ENCODE results near the gene MOSPD3.

The MOSPD3 gene

DNA sequence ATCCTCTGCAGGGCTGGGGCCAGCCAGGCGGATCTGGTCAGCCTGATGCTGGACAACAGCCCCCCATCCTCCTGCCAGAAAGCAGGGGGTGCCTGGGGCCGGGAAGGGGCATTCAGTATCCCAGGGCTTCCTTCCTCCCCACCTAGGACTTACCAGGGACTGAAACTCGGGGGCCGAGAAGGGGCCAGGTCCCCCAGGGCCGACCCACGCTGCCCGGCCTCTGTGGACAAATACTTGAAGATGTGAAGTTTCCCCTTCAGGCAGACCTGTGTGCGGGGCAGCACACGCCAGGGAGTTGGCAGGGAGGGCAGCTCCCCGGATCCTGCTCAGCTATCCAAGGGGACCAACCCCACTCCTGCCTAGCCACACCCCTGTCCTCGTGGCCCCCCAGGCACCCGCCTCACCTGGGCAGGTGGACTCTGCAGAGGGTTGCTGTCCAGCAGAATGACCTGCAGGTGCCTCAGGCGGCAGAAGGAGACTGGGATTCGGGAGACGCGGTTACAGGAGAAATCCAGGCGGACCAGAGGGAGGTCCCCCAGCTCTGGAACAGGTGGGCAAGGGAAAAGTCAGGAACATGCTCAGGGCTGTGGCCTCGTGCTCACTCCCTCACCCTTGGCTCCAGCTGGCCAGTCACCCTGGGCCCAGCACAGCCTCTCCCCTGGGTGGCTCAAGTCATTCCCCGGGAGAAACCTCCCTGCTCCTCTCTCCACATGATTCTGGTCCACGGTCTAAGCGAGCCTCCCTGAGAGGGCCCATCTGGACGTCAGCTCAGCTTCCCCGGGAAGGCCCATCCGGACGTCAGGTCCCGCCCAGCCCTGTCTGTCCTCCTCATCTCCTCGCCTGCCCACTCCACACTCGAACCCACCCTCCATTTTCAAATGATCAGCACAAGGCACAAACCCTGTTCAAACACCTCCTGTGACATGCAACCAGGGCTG is 33.8 kb upstream of the MOSPD3 start:
- Histone ChIP-seq H3K36me3 (replicated peaks) (peaks cover 29% of the 10 kb centered on the region), H3K4me1 (no peaks in the 10 kb centered on the region), H3K27me3 (ENCODE audit: low read depth) (no peaks in the 10 kb centered on the region), H3K9me3 (no peaks in the 10 kb centered on the region), H3K4me3 (no peak overlapping the region)
- no peak for DNase-seq (ENCODE audit: low spot score in 2 of 2)
- in situ Hi-C loops (cut with MboI; ENCODE audit: low sequenced_read_pairs): no loop called here

GRCh38 chr7:100580466-100581283 is 31.7 kb upstream of the MOSPD3 start:
- no peak for DNase-seq (ENCODE audit: low spot score in 2 of 2)
- Histone ChIP-seq H3K9me3 (no peaks in the 10 kb centered on the region), H3K27me3 (ENCODE audit: low read depth) (no peaks in the 10 kb centered on the region), H3K4me1 (peaks cover 4% of the 10 kb centered on the region), H3K36me3 (replicated peaks) (peaks cover 25% of the 10 kb centered on the region), H3K4me3 (no peak overlapping the region)
- in situ Hi-C loops (cut with MboI; ENCODE audit: low sequenced_read_pairs): no loop called here

GRCh38 chr7:100582041-100582579 is 30.2 kb upstream of the MOSPD3 start:
- no peak for DNase-seq (ENCODE audit: low spot score in 2 of 2)
- Histone ChIP-seq H3K9me3 (no peaks in the 10 kb centered on the region), H3K4me3 (no peak overlapping the region), H3K27me3 (ENCODE audit: low read depth) (no peaks in the 10 kb centered on the region), H3K4me1 (peaks cover 4% of the 10 kb centered on the region), H3K36me3 (replicated peaks) (peaks cover 21% of the 10 kb centered on the region)
- in situ Hi-C loops (cut with MboI; ENCODE audit: low sequenced_read_pairs): no loop called here

DNA sequence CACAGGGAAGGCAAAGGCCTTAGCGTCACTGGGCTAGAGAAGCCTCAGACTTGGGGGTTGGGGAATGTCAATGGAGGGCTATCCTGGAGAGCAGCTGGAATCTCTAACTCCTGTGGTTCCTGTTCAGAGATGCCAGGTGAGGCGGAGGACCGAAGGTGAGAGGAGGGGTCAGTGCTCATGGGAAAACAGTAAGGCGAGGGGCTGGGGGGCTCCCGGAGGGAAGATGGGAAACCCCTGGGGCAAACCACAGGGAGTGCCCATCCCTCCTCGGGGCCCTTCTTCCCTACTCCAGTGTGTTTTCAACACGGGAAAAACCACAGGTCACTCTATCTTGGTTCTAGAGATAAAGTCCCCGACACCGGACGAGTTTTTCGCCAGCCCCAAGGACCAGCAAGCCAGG is 29.7 kb upstream of the MOSPD3 start:
- in situ Hi-C loops (cut with MboI; ENCODE audit: low sequenced_read_pairs): no loop called here
- Histone ChIP-seq H3K9me3 (no peaks in the 10 kb centered on the region), H3K4me1 (peaks cover 4% of the 10 kb centered on the region), H3K27me3 (ENCODE audit: low read depth) (no peaks in the 10 kb centered on the region), H3K36me3 (replicated peaks) (peaks cover 20% of the 10 kb centered on the region), H3K4me3 (no peak overlapping the region)
- no peak for DNase-seq (ENCODE audit: low spot score in 2 of 2)

- Histone ChIP-seq H3K36me3 (replicated peaks) (peaks cover 13% of the 10 kb centered on the region), H3K4me1 (peaks cover 4% of the 10 kb centered on the region), H3K27me3 (ENCODE audit: low read depth) (no peaks in the 10 kb centered on the region), H3K4me3 (no peak overlapping the region), H3K9me3 (no peaks in the 10 kb centered on the region)
- in situ Hi-C loops (cut with MboI; ENCODE audit: low sequenced_read_pairs): no loop called here
- no peak for DNase-seq (ENCODE audit: low spot score in 2 of 2)
Measured at GRCh38 chr7:100583132-100584053, 28.9 kb upstream of the MOSPD3 start.

DNA sequence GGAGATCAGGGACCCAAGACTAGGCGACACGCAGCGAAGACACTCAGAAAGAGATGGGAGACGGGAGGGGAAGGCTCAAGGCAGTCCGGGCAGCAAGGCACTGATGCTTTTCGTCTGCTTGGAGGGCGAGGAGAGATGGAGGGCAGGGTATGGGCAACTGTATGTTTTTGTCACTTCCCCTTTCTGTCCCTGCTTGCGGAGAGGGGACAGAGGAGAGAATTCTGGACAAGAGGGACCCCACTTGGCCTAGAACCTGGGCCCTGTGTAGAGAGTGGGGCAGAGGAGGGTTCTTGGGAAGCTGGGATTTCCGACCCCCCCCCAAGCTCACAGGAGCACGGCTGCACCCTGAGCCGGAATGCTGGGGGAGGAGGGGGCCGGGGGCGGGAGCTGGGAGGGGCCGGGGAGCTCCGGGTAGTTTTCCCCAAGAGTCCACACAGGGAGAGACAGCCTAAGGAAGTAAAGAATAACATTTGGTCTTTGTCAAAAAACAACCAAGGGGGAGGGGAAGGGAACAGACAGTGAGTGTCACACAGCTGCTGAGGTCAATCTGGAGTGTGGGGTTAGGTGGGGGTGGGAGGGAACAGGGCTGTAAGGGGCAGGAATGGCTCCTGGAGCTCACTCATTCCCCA is 28.2 kb upstream of the MOSPD3 start:
- Histone ChIP-seq H3K9me3 (no peaks in the 10 kb centered on the region), H3K4me1 (peaks cover 4% of the 10 kb centered on the region), H3K27me3 (ENCODE audit: low read depth) (no peaks in the 10 kb centered on the region), H3K4me3 (peak overlapping the region; percentile 76; the same call in 1 of the 2 replicates), H3K36me3 (replicated peaks) (peaks cover 13% of the 10 kb centered on the region)
- in situ Hi-C loops (cut with MboI; ENCODE audit: low sequenced_read_pairs): no loop called here
- DNase-seq (ENCODE audit: low spot score in 2 of 2): no peak

DNA sequence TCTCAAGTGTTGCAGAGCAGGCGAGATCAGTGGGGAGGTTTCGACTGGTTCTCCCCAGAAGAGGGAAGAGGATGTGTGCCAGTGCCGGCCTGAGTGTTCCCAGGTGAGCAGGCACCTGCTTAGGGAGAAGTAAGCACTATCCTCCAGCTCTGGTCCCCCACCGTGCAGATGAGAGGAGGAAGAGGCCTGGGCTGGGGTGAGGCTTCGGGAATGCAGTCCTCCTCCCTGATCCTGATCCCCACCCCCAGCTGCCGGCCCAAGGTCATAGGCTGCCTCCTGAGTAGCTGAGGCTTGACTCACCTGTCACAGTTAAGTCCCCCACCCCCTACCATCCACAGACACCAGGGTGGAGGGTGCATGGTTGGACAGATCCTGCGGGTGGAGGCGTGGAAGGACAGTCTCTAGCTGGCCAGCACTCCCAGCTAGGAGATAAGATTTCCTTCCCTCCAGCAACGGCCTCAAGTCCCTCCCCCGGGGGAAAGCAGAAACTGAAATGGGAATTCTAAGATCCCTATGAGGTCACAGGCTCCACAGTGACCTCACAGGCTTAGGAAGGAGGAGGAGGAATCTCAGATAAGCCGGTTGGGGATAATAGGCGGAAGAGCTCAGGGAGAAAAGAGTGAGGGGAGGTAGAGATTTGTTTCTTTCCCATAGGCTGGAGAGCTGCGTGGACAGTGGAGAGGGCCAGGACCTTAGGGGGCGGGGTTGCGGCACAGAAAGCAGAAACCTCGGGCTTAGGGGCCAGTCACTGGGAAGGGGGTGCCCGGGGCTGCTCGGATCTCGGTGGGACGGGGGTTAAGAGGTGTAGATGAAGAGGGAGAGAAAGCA is 27.4 kb upstream of the MOSPD3 start:
- no peaks in the 10 kb centered on the region for H3K27me3 ChIP-seq (ENCODE audit: low read depth)
- peak overlapping the region; percentile 76 for H3K4me3 ChIP-seq
- H3K4me1 ChIP-seq: peaks cover 4% of the 10 kb centered on the region
- DNase-seq (ENCODE audit: low spot score in 2 of 2): peak in 1 of 2 experiments; percentile 54
- H3K36me3 ChIP-seq (replicated peaks): peaks cover 10% of the 10 kb centered on the region; the same call in 1 of the 2 replicates
- in situ Hi-C loops (cut with MboI; ENCODE audit: low sequenced_read_pairs): no loop called here
- no peaks in the 10 kb centered on the region for H3K9me3 ChIP-seq

GRCh38 chr7:100585511-100586265 is 26.7 kb upstream of the MOSPD3 start, which contains the start of gene LRCH4:
Gene LRCH4, minus strand, starts transcription at chr7:100586129. Its CDS starts 29 bp downstream, at chr7:100586100.
- no peaks in the 10 kb centered on the region for H3K9me3 ChIP-seq
- H3K27me3 ChIP-seq (ENCODE audit: low read depth): no peaks in the 10 kb centered on the region
- peak within 1 kb of the TSS; percentile 76 for H3K4me3 ChIP-seq
- H3K36me3 ChIP-seq (replicated peaks): peaks cover 8% of the 10 kb centered on the region; the same call in 1 of the 2 replicates
- in situ Hi-C loops (cut with MboI; ENCODE audit: low sequenced_read_pairs): no loop called here
- peaks cover 4% of the 10 kb centered on the region for H3K4me1 ChIP-seq
- DNase-seq (ENCODE audit: low spot score in 2 of 2): peak in 1 of 2 experiments; percentile 64

DNA sequence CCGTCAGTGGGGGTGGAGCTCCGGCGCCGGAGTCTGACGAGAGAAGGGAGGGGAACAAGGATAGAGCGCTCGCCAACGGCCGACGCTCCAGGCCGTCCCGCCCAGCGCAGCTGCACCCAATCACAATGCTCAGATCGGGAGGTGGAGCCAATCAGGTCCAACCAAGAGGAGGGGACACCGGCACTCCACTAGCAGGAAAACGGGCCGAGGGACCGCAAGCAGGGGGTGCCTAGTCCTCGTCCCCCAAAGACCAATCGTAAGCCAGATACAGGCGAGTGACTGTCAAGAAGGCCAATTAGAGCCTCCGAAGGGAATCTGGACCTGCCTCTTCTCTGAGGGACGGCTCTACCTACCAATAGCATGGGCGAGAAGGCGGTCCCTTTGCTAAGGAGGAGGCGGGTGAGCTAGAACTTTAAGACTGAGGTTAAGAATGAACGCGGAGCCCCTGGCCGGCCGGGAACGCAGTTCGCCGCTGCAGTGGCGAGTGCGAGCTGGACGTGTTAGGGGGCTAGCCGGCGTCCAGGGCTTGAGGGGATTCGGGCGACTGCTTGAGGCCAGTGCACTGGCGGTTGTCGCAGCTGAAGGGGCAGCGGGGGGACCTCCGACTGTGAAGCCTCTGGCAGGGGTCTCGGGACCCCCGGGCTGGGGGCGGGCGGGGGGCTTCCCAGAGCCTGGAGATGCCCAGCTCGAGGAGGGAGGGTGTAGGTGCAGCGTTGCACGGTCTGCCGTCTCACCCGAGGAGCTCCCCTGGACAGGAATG is 25.9 kb upstream of the MOSPD3 start, which contains the start of gene FBXO24:
TSS of gene FBXO24 (plus strand) at position 63 of the 760 bp plus-strand sequence. CDS start at position 361, 298 bp downstream.
- H3K4me1 ChIP-seq: peaks cover 4% of the 10 kb centered on the region
- no peaks in the 10 kb centered on the region for H3K9me3 ChIP-seq
- in situ Hi-C loops (cut with MboI; ENCODE audit: low sequenced_read_pairs): no loop called here
- peak within 1 kb of the TSS; percentile 76 for H3K4me3 ChIP-seq
- DNase-seq (ENCODE audit: low spot score in 2 of 2): peak; percentile 99 to 100
- peaks cover 2% of the 10 kb centered on the region; the same call in 1 of the 2 replicates for H3K36me3 ChIP-seq (replicated peaks)
- no peaks in the 10 kb centered on the region for H3K27me3 ChIP-seq (ENCODE audit: low read depth)

DNA sequence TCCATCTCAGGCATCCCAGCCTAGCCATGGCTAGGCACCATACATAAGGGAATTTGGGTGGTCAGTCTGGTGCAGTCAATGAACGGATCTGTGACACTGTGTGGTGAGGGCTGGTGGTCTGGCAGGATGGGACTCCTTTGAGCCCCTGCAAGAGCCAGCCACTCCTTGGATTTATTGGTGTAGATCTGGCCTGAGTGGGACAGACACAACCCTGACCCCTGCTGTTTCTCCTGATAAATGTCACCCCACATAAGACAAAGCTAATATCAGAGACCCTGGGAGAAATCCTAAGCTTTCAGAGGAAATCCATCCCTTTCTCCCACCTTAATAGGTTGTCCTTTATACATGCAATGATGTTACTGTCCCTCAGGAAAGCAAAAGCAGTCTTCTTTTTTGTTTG is 23.9 kb upstream of the MOSPD3 start:
- DNase-seq (ENCODE audit: low spot score in 2 of 2): peak; percentile 28 to 50
- H3K36me3 ChIP-seq (replicated peaks): no peaks in the 10 kb centered on the region
- H3K4me3 ChIP-seq: no peak overlapping the region
- peaks cover 4% of the 10 kb centered on the region for H3K4me1 ChIP-seq
- H3K9me3 ChIP-seq: no peaks in the 10 kb centered on the region
- in situ Hi-C loops (cut with MboI; ENCODE audit: low sequenced_read_pairs): no loop called here
- H3K27me3 ChIP-seq (ENCODE audit: low read depth): no peaks in the 10 kb centered on the region
